ENCODE results near the gene PRCC. TPM values are rescaled to one million over a fixed set of nuclear protein-coding genes. Genes with fewer than 3 reads are reported as not detected.

The PRCC gene
- total RNA-seq, 4 donors from 2014 or later = 33.4 to 41.0 (median 33.9) TPM

- WGBS, 2 donors (ENCODE audit: low coverage in 1 of 2) = 0 to 10% methylated on average over 4 to 8 of the region's 8 CpGs
- Histone ChIP-seq H3K27me3 (no peaks in the 10 kb centered on the region), H3K4me3 (peak overlapping the region; percentile 97 to 98), H3K4me1 (peaks cover 3 to 68% (median 38%) of the 10 kb centered on the region in 3 donors), H3K36me3 (peaks cover 0 to 24% of the 10 kb centered on the region in 2 donors), H3K9me3 (no peaks in the 10 kb centered on the region), H3K27ac (peak overlapping the region; percentile 92 to 100 (median 98))
- TF ChIP-seq POLR2A (IDR thresholded peaks at IDR 0.05) = no peak
- no peak for TF ChIP-seq POLR2AphosphoS5 (IDR thresholded peaks at IDR 0.05)
- TF ChIP-seq EP300 (IDR thresholded peaks at IDR 0.05) = no peak
- no peak for TF ChIP-seq CTCF (IDR thresholded peaks at IDR 0.05)
- no peak for ATAC-seq
These were observed 19.3 kb upstream of the PRCC start for GRCh38 chr1:156747742-156748669.

- H3K4me1 ChIP-seq = peaks cover 3 to 74% (median 39%) of the 10 kb centered on the region in 3 donors
- H3K36me3 ChIP-seq = peaks cover 0 to 16% of the 10 kb centered on the region in 2 donors
- no peaks in the 10 kb centered on the region for H3K27me3 ChIP-seq
- peak; percentile 43 for TF ChIP-seq POLR2AphosphoS5 (IDR thresholded peaks at IDR 0.05)
- TF ChIP-seq EP300 (IDR thresholded peaks at IDR 0.05) = no peak
- no peak for TF ChIP-seq POLR2A (IDR thresholded peaks at IDR 0.05)
- H3K27ac ChIP-seq = peak overlapping the region; percentile 92 to 100 (median 98)
- WGBS, 2 donors (ENCODE audit: low coverage in 1 of 2) = 3 to 7% methylated on average over 8 to 9 of the region's 9 CpGs
- ATAC-seq = peak; percentile 6
- peak overlapping the region; percentile 97 to 98 for H3K4me3 ChIP-seq
- no peaks in the 10 kb centered on the region for H3K9me3 ChIP-seq
These were observed 18.5 kb upstream of the PRCC start for GRCh38 chr1:156748670-156749418.

- no peaks in the 10 kb centered on the region for H3K9me3 ChIP-seq
- ATAC-seq = no peak
- H3K4me3 ChIP-seq = peak overlapping the region; percentile 97 to 98
- H3K27me3 ChIP-seq = no peaks in the 10 kb centered on the region
- H3K27ac ChIP-seq = peak overlapping the region; percentile 92 to 100 (median 98)
- TF ChIP-seq CTCF (IDR thresholded peaks at IDR 0.05) (no peak), POLR2A (IDR thresholded peaks at IDR 0.05) (no peak), POLR2AphosphoS5 (IDR thresholded peaks at IDR 0.05) (no peak), EP300 (IDR thresholded peaks at IDR 0.05) (no peak)
- WGBS, 2 donors (ENCODE audit: low coverage in 1 of 2) = 19% methylated on average over 4 of the region's 8 CpGs; no CpG with 5 or more reads in 1 of the 2 donors
- peaks cover 3 to 71% (median 39%) of the 10 kb centered on the region in 3 donors for H3K4me1 ChIP-seq
- peaks cover 0 to 8% of the 10 kb centered on the region in 2 donors for H3K36me3 ChIP-seq
These were observed 17.8 kb upstream of the PRCC start for GRCh38 chr1:156749419-156750118.

- Histone ChIP-seq H3K36me3 (peaks cover 0 to 2% of the 10 kb centered on the region in 2 donors), H3K4me3 (peak overlapping the region; percentile 97 to 98), H3K27me3 (no peaks in the 10 kb centered on the region), H3K27ac (peak overlapping the region; percentile 92 to 100 (median 98)), H3K9me3 (no peaks in the 10 kb centered on the region), H3K4me1 (peaks cover 3 to 64% (median 39%) of the 10 kb centered on the region in 3 donors)
- ATAC-seq = no peak
- TF ChIP-seq CTCF (IDR thresholded peaks at IDR 0.05) (no peak), EP300 (IDR thresholded peaks at IDR 0.05) (no peak), POLR2AphosphoS5 (IDR thresholded peaks at IDR 0.05) (no peak), POLR2A (IDR thresholded peaks at IDR 0.05) (no peak)
- 0 to 8% methylated on average over 2 to 5 of the region's 5 CpGs for WGBS, 2 donors (ENCODE audit: low coverage in 1 of 2)
These were observed 17.1 kb upstream of the PRCC start for GRCh38 chr1:156750191-156750672.
